HCT116 (cell line): ENCODE measurements around the gene EHBP1. TPM values are rescaled to one million over a fixed set of nuclear protein-coding genes. Genes with fewer than 3 reads are reported as not detected.

Experiments used
- ATAC-seq: fragments of 200-7000 bp; cut with Tn5 transposase; 2 replicates; pipeline ENCODE4 v1.9.1; 2020; ENCODE audit warnings: mild to moderate bottlenecking, moderate library complexity
- BruUV-seq: library from RNA; stranded (reverse); fragments of 400-500 nt; replicated peaks from 2 replicates; lab custom pipeline; 2021; lab: Mats Ljungman, UMichigan
- CTCF ChIA-PET: fragments of 300-600 bp; sonication (Branson Sonifier 250); formaldehyde crosslinking; loops from one replicate; lab custom pipeline; 2021; ENCODE audit warnings: antibody characterized with exemption; lab: Charles Lee
- POLR2A ChIA-PET: fragments of 300-600, 350-600 bp; sonication (Branson Sonifier 250); formaldehyde crosslinking; loops from one replicate; lab custom pipeline; 2021; ENCODE audit warnings: antibody characterized with exemption; lab: Charles Lee
- RAD21 ChIA-PET, 2 experiments: fragments of 300-600 bp; sonication (Branson Sonifier 250); formaldehyde crosslinking; loops; one replicate each; lab custom pipeline; 2023; ENCODE audit warnings: low total read pairs in 2 of 2; ENCODE audit not compliant: uncharacterized antibody in 2 of 2, unreplicated experiment in 2 of 2, low non-redundant PET in 1 of 2; lab: Charles Lee
- DNase-seq: peaks from one replicate; pipeline ENCODE4 v3.0.0-alpha.2; 2010; ENCODE audit warnings: low read depth, low spot score
- H2AFZ ChIP-seq: fragments of 200-600 bp; shearing (Covaris generic), sonication (generic); 2 replicates; pipeline ENCODE4 v1.6.1; 2017; ENCODE audit warnings: low read depth, mixed run types, mixed read lengths, antibody characterized with exemption, low read length; ENCODE audit not compliant: poor library complexity, severe bottlenecking
- H3K27ac ChIP-seq: 2 replicates; pipeline ENCODE4 v1.5.1; 2012; ENCODE audit warnings: low read depth, low read length
- H3K27me3 ChIP-seq: fragments of 200-600 bp; sonication (generic); 2 replicates; pipeline ENCODE4 v1.6.1; 2016; ENCODE audit warnings: mixed run types, low read length, mixed read lengths; ENCODE audit not compliant: insufficient read depth
- H3K36me3 ChIP-seq, 2 experiments: fragments of 200-500 bp in 1 of 2; fragments of 200-600 bp in 1 of 2; sonication (Bioruptor generic) in 1 of 2; sonication (generic) in 1 of 2; 2 replicates each; pipeline versions ENCODE4 v1.5.1 to v1.6.1; 2014 to 2016; ENCODE audit warnings: low read length in 2 of 2, inconsistent platforms in 1 of 2, mixed read lengths in 1 of 2, mixed run types in 1 of 2; ENCODE audit not compliant: insufficient read depth in 2 of 2, control insufficient read depth in 1 of 2
- H3K4me1 ChIP-seq, 2 experiments: fragments of 200-600 bp in 1 of 2; sonication (generic) in 1 of 2; 2 replicates each; pipeline versions ENCODE4 v1.5.1 to v1.6.1; 2012 to 2017; ENCODE audit warnings: low read length in 2 of 2, inconsistent platforms in 1 of 2, mild to moderate bottlenecking in 1 of 2, mixed read lengths in 1 of 2, mixed run types in 1 of 2, moderate library complexity in 1 of 2; ENCODE audit not compliant: insufficient read depth in 2 of 2, control insufficient read depth in 1 of 2
- H3K4me2 ChIP-seq: fragments of 200-600 bp; sonication (generic); 2 replicates; pipeline ENCODE4 v1.6.1; 2017; ENCODE audit warnings: mixed run types, low read length, mixed read lengths
- H3K4me3 ChIP-seq, 2 experiments: fragments of 200-600 bp in 1 of 2; sonication (generic) in 1 of 2; replicated peaks in 1 of 2; 2 replicates each; pipeline ENCODE4 v1.5.1; 2011 to 2016; ENCODE audit warnings: low read length in 2 of 2, control low read depth in 1 of 2, low read depth in 1 of 2, mild to moderate bottlenecking in 1 of 2, mixed read lengths in 1 of 2, mixed run types in 1 of 2
- H3K79me2 ChIP-seq: fragments of 200-600 bp; sonication (generic); 2 replicates; pipeline ENCODE4 v1.6.1; 2017; ENCODE audit warnings: mild to moderate bottlenecking, mixed run types, low read length, moderate library complexity, mixed read lengths; ENCODE audit not compliant: insufficient read depth
- H3K9ac ChIP-seq: fragments of 200-600 bp; sonication (generic); 2 replicates; pipeline ENCODE4 v1.6.1; 2016; ENCODE audit warnings: low read length, mixed read lengths
- H3K9me2 ChIP-seq: fragments of 200-600 bp; sonication (generic), shearing (Covaris generic); 2 replicates; pipeline ENCODE4 v1.6.1; 2017; ENCODE audit warnings: mixed run types, mild to moderate bottlenecking, moderate library complexity; ENCODE audit not compliant: insufficient read depth
- H3K9me3 ChIP-seq, 2 experiments: fragments of 200-500 bp in 1 of 2; fragments of 200-600 bp in 1 of 2; sonication (Bioruptor generic) in 1 of 2; sonication (generic) in 1 of 2; 2 replicates each; pipeline ENCODE4 v1.6.1; 2014 to 2017; ENCODE audit warnings: low read length in 2 of 2, mixed read lengths in 2 of 2, inconsistent platforms in 1 of 2, low read depth in 1 of 2, mild to moderate bottlenecking in 1 of 2, mixed run types in 1 of 2, moderate library complexity in 1 of 2; ENCODE audit not compliant: control insufficient read depth in 1 of 2, insufficient read depth in 1 of 2
- H4K20me1 ChIP-seq: fragments of 200-600 bp; sonication (generic), shearing (Covaris generic); 2 replicates; pipeline ENCODE4 v1.6.1; 2017; ENCODE audit warnings: mixed run types, mild to moderate bottlenecking, moderate library complexity; ENCODE audit not compliant: insufficient read depth
- EGR1 ChIP-seq: IDR thresholded peaks from 2 replicates; pipeline ENCODE4 v1.6.1; 2012; ENCODE audit warnings: low read depth
- ELF1 ChIP-seq: IDR thresholded peaks from 2 replicates; pipeline ENCODE4 v1.6.1; 2012; ENCODE audit warnings: low read depth, borderline replicate concordance
- EZH2 ChIP-seq: fragments of 200-600 bp; sonication (generic); IDR thresholded peaks from 2 replicates; pipeline ENCODE4 v1.6.1; 2017; ENCODE audit warnings: antibody characterized with exemption, mixed run types
- EZH2phosphoT487 ChIP-seq: fragments of 200-600 bp; IDR thresholded peaks from 2 replicates; pipeline ENCODE4 v1.6.1; 2018; ENCODE audit warnings: antibody characterized with exemption, borderline replicate concordance
- MAX ChIP-seq: IDR thresholded peaks from 2 replicates; pipeline ENCODE4 v1.6.1; 2012
- POLR2AphosphoS5 ChIP-seq: IDR thresholded peaks from 2 replicates; pipeline ENCODE4 v1.6.1; 2011; ENCODE audit warnings: mild to moderate bottlenecking, low read depth, low read length, moderate library complexity
- RAD21 ChIP-seq: IDR thresholded peaks from 2 replicates; pipeline ENCODE4 v1.6.1; 2012; ENCODE audit warnings: low read depth, mild to moderate bottlenecking
- SRF ChIP-seq: IDR thresholded peaks from 2 replicates; pipeline ENCODE4 v1.6.1; 2012; ENCODE audit warnings: low read depth
- intact Hi-C: fragments of 100-400 bp; cut with micrococcal nuclease; formaldehyde crosslinking; loops from 2 replicates; pipeline ENCODE4 v1.10.0; 2022
- total RNA-seq: library from RNA; stranded (reverse); gene quantifications from one replicate; pipeline ENCODE4 v1.2.1, GENCODE V29; 2021; ENCODE audit not compliant: unreplicated experiment
- TF ChIP-seq, protein P1 (sequence below): IDR thresholded peaks from 2 replicates; pipeline ENCODE4 v1.6.1; 2011; ENCODE audit warnings: mild to moderate bottlenecking, low read length, moderate library complexity; ENCODE audit not compliant: insufficient replicate concordance; ENCODE audit errors: extremely low read depth
- TF ChIP-seq, protein P2 (sequence below), 3 experiments: fragments of 200-600 bp in 1 of 3; sonication (generic) in 1 of 3; IDR thresholded peaks in 2 of 3; conservative IDR thresholded peaks in 1 of 3; 2 replicates each; pipeline ENCODE4 v1.5.1; 2012 to 2017; ENCODE audit warnings: low read depth in 2 of 3, low read length in 2 of 3, antibody characterized with exemption in 1 of 3, borderline replicate concordance in 1 of 3, control low read depth in 1 of 3, mild to moderate bottlenecking in 1 of 3, mixed read lengths in 1 of 3, mixed run types in 1 of 3, moderate library complexity in 1 of 3; ENCODE audit not compliant: insufficient read depth in 1 of 3

EHBP1 gene
- total RNA-seq, 1 experiment from 2014 or later = 89.9 TPM

GRCh38 chr2:62723253-62723652 is 17.7 kb downstream of the EHBP1 start:
- peaks cover 36 to 57% of the 10 kb centered on the region in 2 experiments for H3K4me1 ChIP-seq
- no TSS peak for BruUV-seq

DNA sequence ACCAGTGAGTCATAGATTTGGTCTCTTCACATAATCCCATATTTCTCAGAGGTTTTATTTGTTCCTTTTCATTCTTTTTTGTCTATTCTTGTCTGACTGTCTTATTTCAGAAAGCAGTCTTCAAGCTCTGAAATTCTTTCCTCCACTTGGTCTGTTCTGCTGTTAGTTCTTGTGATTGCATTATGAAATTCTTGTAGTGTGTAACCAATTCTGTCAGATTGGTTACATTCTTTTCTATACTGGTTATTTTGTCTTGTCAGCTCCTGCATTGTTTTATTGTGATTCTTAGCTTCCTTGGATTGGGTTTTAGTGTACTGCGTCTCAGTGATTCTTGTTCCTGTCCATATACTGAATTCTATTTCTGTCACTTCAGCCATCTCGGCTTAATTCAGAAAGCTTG is 18.6 kb downstream of the EHBP1 start:
- ATAC-seq = no peak
- no peaks in the 10 kb centered on the region for H3K9me3 ChIP-seq
- CTCF ChIA-PET = interaction anchor here (1.0 to 1.4 kb wide), 2 partner anchors 266 to 268 kb away, joined by 4 to 5 read pairs; no protein-coding TSS in a partner anchor
- TF ChIP-seq SRF (no peak), EZH2phosphoT487 (no peak), POLR2AphosphoS5 (no peak), RAD21 (no peak), ELF1 (no peak), EZH2 (no peak), EGR1 (no peak)
- TF ChIP-seq, protein P1, sequence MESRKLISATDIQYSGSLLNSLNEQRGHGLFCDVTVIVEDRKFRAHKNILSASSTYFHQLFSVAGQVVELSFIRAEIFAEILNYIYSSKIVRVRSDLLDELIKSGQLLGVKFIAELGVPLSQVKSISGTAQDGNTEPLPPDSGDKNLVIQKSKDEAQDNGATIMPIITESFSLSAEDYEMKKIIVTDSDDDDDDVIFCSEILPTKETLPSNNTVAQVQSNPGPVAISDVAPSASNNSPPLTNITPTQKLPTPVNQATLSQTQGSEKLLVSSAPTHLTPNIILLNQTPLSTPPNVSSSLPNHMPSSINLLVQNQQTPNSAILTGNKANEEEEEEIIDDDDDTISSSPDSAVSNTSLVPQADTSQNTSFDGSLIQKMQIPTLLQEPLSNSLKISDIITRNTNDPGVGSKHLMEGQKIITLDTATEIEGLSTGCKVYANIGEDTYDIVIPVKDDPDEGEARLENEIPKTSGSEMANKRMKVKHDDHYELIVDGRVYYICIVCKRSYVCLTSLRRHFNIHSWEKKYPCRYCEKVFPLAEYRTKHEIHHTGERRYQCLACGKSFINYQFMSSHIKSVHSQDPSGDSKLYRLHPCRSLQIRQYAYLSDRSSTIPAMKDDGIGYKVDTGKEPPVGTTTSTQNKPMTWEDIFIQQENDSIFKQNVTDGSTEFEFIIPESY = no peak
- TF ChIP-seq, protein P2, sequence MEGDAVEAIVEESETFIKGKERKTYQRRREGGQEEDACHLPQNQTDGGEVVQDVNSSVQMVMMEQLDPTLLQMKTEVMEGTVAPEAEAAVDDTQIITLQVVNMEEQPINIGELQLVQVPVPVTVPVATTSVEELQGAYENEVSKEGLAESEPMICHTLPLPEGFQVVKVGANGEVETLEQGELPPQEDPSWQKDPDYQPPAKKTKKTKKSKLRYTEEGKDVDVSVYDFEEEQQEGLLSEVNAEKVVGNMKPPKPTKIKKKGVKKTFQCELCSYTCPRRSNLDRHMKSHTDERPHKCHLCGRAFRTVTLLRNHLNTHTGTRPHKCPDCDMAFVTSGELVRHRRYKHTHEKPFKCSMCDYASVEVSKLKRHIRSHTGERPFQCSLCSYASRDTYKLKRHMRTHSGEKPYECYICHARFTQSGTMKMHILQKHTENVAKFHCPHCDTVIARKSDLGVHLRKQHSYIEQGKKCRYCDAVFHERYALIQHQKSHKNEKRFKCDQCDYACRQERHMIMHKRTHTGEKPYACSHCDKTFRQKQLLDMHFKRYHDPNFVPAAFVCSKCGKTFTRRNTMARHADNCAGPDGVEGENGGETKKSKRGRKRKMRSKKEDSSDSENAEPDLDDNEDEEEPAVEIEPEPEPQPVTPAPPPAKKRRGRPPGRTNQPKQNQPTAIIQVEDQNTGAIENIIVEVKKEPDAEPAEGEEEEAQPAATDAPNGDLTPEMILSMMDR (IDR thresholded peaks at IDR 0.05 in 2 of 3, conservative IDR thresholded peaks at IDR 0.05 in 1 of 3; ENCODE audit: borderline replicate concordance in 1 of 3, insufficient read depth in 1 of 3, low read depth in 2 of 3, low read length in 2 of 3) = no peak

More at GRCh38 chr2:62723253-62723652, 17.7 kb downstream of the EHBP1 start:
- RAD21 ChIA-PET = no interaction called here
- no peak for TF ChIP-seq MAX
- DNase-seq (no peak), ATAC-seq (no peak)
- Histone ChIP-seq H3K27ac (no peak overlapping the region), H3K9ac (no peak overlapping the region), H3K27me3 (no peaks in the 10 kb centered on the region), H2AFZ (no peak overlapping the region), H3K79me2 (peaks cover 100% of the 10 kb centered on the region), H3K9me2 (0 out of 2 replicates have a peak, but pooled peaks cover 2% of the 10 kb centered on the region), H3K9me3 (no peaks in the 10 kb centered on the region), H3K36me3 (0 out of 4 replicates have a peak, but pooled peaks cover 0 to 7% of the 10 kb centered on the region in 2 experiments), H3K4me3 (no peak overlapping the region), H4K20me1 (no peaks in the 10 kb centered on the region; the same call in 1 of the 2 replicates), H3K4me2 (peak overlapping the region; percentile 33; the same call in 1 of the 2 replicates)
- CTCF ChIA-PET = interaction anchor here (1.0 to 1.4 kb wide), 2 partner anchors 265 to 267 kb away, joined by 4 to 5 read pairs; no protein-coding TSS in a partner anchor
- POLR2A ChIA-PET = no interaction called here
- intact Hi-C loops = no loop called here

More for the DNA sequence above, 18.6 kb downstream of the EHBP1 start:
- 0 out of 4 replicates have a peak, but pooled peaks cover 0 to 7% of the 10 kb centered on the region in 2 experiments for H3K36me3 ChIP-seq
- RAD21 ChIA-PET = no interaction called here
- BruUV-seq = no TSS peak
- peak overlapping the region; percentile 49 for H3K27ac ChIP-seq
- no peak overlapping the region for H3K9ac ChIP-seq
- intact Hi-C loops = no loop called here
- H3K4me2 ChIP-seq = peak overlapping the region; percentile 33; the same call in 1 of the 2 replicates
- H3K27me3 ChIP-seq = no peaks in the 10 kb centered on the region
- no peak overlapping the region for H2AFZ ChIP-seq
- POLR2A ChIA-PET = no interaction called here
- no peaks in the 10 kb centered on the region; the same call in 1 of the 2 replicates for H4K20me1 ChIP-seq
- H3K4me3 ChIP-seq = no peak overlapping the region
- H3K4me1 ChIP-seq = peaks cover 36 to 57% of the 10 kb centered on the region in 2 experiments
- no peaks in the 10 kb centered on the region for H3K9me2 ChIP-seq
- H3K79me2 ChIP-seq = peaks cover 100% of the 10 kb centered on the region
- no peak for DNase-seq
